Measurements from ENCODE around the gene CEP131.
"Not testable (repeated sequence)": the region's sequence is repeated elsewhere in the genome, so short reads cannot be mapped to it uniquely, and the experiment has no call there.

CEP131 gene

DNA sequence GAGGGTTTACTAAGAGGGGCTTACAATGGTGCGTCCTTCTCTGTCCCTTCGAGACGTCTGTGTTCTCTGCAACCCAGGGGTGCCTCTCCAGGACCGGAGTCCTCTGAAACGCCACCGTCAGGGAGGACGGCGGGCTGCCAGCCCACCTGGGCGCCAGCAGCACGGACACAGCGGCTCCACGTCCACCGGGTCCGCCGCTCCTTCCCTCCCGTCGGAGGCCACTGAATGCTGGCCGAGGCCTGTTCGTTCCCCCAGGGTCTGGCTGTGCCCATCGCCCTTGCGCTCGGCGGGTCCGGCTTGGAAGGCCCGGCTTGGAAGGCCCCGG is 15.7 kb upstream of the CEP131 start:
- no peak for DNase-seq

DNA sequence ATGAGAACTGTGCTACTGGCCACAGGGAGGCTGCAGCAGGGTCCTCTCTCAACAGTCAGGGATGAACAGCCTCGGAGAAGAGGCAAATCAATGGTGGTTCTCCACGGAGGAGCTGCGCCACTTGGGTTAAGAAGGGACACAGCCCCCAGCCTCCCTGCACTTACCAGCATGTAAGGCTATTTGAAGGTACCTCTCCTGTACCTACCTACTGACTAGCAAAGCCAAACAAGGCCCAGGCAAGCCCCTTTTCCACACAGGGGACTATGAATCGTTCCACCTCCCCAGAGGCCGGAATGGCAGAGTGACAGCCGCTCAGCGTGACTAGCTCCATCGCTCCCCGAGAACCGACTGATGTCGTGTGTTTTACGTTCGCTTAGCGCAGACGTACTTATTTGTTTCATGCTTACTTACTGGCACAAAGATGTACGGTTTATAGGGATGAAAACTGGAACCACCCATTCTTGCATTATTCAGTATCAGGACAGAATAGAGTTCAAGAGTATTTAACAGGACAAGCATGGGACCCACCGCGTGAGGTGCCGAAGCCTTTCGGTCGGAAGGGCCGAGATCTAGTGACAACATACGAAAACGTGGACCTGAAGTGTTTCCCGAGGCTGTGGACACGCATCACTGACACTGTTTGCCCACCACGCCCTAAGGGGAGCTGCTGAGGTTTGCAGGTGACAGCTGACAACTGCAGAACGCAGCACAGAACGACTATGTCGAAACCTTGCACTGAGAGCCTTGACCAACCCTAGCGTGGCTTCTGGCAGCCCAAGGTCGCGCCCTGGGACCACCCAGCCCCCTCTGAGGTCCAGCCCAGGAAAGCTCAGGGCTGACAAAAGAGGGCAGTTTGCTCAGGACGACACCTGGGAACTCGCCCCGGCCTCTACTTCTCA is 15.1 kb upstream of the CEP131 start:
- DNase-seq: no peak

DNA sequence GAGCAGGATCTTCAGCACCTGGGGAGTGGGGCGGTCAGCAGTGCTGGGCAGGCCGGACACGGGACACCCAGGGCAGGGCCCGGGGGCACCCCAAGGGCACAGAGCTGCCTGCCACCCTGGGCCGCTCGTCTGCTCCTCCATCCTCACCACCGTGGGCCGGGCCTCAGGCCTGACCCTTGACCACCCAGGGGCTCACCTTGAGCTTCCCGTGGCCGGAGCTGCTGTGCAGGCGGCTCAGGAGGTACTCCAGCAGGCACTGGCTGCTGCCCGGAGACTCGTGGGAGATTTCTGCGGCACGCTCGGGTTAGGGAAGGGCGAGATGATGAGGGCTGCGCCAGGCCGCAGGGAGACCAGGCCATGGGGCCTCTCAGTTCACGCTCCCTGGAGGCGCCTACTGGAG is 14.0 kb upstream of the CEP131 start:
- no peak for DNase-seq

- no peak for DNase-seq
Observed at GRCh38 chr17:81235822-81236740, 13.3 kb upstream of the CEP131 start.

DNA sequence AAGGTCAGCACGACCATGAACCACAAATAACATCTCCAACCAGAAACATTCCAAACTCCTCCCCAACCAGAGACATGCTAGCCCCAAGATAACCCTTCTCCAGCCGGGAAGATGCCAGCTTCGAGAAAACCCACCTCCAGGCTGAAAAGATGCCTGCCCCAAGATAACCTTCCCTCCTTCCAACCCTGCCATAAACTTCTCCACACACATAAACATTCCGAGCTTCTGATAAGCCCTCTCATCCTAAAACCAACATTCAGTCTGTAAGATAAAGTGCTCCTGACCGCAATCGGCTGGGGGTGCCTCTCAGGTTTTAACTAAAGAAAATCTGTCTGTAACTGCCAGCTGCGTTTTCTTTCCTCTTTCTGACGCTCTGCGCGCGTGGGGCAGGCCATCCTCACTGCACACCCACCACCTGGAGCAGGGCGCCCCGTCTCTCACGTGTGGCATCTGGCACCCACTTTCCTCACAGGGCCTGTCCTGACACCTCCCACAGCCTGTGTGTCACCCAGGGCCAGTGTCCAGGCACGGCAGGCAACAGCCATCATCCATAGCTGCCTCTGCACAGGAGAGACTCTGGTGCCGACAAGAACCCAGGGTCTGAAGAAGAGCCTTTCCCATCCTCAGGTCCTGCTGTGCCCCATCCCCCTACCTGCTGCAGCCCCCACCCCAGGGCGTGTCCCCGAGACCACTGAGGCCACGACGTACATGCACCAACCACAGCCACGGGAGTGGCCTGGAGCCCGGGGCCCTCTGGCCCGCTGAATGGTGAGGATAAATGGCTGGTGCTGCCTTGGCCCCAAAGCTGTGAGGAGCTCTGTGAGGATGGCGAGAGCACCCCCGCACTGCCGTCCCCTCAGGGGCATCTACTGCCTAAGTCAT is 12.4 kb upstream of the CEP131 start:
- no peak for DNase-seq

- no peak for DNase-seq
Observed at GRCh38 chr17:81234506-81234855, 11.7 kb upstream of the CEP131 start.

DNA sequence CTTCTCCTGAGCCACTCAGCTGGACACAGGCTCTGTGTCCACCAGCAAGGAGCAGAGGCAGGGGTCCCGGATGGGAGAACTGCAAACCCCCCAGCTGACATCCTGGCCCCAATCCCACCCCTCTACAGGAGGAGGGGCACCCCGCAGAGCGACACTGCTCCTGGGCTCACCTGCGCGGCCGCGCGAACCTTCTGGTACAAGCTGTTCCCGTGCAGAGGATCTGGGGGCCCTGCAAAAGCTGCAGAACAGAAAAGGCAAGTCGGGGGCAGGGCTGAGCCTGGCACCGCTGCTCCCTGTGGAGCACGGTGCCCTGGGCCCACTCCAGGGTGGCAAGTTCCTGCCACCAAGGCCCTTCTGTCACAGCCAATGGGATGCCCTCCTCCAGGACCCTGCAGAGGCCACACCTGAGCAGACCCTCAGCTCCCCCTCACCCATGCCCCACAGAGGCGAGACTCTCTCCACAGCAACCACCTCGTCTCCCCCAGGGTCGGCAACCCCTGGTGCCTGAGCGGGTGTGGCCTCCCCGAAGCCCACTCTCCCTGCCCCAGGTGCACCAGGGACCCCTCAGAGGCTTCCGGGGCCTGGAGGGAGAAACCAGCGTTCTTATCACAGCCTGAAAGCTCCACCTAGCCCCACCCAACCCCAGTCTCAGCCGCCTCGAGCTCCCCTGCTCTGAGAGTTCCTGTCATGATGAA is 11.2 kb upstream of the CEP131 start:
- no peak for DNase-seq

DNA sequence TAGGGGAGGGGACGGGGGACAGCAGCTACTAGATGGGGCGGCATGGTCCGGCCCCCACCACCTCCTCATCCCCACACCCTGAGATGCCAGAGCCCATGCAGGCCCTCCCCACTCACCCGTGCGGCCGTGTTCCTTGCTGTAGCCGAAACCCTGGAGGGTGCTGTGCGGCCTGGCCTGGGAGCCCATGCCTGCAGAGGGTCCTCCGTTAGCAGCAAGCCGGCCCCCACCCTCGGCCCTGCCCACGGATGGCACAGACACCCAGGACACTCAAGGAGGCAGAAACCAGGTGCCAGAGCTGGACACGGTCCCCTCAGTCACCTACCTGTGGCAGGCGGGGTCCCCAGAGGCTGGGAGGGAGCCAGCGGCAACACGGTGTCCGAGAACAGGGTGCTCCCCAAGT is 10.6 kb upstream of the CEP131 start:
- DNase-seq: no peak

GRCh38 chr17:81232616-81233241 is 10.0 kb upstream of the CEP131 start:
- no peak for DNase-seq

DNA sequence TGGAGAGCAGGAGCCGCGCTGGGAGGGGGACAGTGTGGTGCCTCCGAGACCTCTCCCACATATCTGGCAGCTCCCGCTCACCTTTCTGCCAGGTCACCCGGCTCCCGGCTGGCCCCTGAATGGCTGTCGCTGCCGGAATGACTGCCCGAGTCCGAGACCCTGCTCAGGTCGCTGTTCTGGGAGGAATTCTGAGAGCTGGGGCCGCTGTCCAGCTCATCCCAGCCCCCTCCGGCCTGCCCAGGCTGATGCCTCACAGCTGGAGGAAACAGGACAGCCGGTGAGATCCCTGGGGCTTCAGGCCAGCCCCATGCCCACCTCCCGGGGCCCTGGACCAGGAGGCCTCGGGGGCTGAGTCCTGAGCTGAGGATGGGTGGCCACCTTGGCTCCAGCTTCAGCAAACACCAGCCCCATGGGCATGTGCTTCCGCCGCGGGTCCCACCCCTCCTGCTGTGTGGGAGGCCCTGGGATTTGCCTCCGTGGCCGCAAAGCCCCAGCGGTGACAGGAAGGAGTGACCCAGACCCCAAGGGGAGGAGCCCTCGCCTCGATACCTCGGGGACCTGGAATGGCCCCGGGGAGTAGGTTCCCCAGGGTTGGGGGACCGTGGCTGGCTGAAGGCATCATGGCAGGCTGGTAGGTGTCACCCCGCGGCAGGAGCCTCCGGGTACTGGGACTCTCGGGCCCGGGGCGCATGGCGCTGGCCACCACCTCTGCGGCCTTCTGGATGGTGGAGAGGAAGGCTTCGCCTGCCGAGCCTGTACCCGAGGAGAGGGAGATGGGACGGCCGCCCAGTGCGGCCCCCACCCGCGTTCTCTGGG is 9.2 kb upstream of the CEP131 start:
- no peak for DNase-seq

DNA sequence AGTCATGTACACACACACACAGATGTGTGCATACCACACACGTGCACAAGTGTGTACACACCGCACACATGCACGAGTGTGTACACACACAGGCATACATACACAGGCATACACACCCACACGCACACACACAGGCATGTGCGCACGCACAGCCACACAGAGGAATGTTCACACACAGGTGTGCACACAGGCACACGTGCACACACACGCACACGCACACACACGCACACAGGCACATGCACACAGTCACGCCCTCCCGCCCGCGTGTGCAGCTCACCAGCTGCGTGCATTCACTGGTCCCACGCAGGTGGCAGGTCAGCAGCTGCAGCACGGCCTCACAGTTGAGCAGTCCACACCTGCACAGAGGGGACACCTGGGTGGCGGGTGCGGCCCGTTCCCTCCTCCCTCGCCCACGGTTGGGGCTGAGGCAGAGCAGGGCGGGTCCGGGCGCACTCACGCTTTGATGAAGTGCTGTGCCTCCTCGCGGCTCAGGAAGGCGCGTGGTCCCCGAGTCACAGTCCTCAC is 8.4 kb upstream of the CEP131 start:
- no peak for DNase-seq

DNA sequence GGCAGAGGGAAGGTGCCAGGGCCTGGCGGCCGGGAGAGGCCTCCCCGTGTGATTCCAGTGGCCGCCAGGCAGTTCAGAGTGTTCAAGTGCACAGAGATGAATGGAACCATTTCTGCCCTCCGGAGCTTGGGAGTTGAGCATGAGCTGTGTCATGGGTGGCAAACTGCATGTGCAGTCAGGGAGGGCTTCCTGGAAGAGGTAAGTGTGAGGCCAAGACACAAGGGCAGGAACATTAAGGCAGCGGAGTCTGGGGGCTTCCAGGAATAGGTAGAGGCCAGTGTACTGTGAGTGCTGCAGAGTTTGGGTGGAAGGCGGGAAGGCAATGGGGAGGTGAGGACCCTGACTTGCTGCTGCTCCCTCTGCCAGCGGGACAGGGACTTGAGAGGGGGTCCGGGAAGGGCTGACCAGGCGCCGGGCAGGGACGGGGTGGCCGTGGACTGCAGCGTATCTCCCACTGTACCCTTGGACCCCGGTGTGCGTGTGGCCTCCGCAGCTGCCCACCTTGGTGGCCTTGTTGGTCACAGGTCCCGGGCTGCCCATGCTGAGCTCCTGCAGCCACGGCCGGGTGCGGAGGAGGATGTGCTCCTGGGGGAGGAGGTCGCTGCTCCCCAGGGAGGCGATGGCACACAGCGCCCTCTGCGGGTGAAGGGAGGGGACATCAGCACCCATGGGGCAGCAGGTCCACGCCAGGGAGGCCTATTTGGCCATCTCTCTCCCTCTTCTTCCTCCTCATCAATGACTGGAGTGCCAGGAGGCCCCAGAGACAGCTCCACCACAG is 7.5 kb upstream of the CEP131 start:
- DNase-seq: no peak

GRCh38 chr17:81229666-81229920 is 6.8 kb upstream of the CEP131 start:
- no peak for DNase-seq

DNA sequence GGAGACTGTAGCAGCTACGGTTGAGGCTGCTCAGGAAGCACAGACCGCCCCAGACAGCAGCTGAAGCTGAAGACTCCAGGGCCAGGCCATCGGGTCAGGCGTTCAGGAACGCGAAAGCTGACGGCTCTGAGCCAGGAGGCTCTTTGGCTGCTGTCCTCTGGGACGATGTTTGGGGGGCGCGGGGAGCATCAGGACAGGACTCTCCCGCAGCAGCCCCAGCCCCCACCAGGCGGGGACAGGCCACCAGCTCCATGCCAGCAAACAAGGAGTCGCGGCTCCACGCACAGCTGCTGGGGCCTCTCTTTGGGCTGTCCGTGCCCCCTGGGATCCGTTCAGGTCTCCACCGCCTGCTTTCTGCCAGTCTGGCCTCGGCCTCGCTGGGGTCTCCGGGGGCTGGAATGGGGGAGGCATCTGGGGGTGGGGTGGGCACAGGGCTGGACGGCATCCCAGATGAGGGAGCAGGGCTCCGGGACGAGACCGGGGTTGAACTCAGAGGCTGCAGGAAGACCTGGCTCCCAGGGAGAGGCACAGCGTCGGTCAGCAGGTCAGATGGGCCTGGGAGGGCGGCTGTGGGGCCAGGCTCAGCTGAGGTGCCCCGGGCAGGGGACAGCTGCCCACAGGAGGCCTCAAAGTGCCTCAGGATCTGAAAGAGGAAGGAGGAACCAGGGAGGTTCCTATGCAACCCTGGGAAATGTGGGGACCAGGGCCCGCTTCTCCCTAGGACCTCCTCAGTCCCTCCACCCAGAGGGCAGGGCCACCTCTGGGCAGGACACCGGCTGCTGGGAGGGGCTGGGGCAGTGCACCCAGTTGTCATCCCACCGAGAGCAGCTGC is 6.3 kb upstream of the CEP131 start:
- no peak for DNase-seq

- DNase-seq: no peak
Observed at GRCh38 chr17:81228420-81228819, 5.7 kb upstream of the CEP131 start.

DNA sequence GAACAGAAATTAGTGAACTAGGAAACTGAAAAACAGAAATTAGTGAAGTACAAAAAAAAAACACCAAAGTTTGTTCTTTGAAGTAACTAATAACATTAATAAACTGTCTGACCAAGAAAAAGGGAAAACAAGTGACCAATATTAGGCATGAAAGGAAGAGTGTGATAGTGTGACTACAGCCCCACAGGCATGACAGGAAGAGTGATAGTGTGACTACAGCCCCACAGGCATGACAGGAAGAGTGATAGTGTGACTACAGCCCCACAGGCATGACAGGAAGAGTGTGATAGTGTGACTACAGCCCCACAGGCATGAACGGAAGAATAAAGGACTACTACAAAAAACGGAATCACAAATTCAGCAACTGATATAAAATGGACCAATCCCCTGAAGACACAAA is 4.9 kb upstream of the CEP131 start:
- not testable (repeated sequence) for DNase-seq

DNA sequence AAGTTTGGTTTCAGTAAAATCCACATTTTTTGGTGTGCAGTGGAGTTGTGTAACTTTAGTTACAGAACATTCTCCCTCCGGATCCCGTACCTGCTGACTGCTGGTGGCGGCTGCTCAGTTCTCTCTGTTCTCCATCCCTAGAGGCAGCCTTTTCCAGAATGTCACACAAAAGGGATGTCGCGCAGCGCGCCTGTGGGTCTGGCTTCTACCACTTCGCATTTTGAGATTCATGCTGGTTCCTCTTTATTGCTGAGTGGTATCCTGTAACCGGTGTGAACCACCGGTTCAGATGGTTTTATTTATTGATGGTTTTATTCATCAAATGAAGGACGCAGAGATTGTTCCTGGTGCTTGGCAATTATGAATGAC is 981 bp upstream of the CEP131 start:
- no peak for DNase-seq

DNA sequence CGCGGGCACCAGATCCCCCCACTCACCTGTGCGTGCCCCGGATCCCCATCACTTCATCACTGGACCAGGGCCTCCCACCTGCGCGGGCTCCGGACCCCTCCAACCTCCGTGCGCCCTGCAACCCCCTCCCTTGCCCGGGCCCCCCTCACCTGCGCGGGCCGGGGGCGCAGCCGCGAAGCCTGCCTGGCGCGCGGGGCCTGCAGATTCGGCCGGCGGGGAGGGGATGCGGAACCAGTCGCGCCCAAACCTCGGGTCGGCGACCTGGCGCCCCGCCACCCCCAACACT is 202 bp downstream of the CEP131 start:
- DNase-seq: no peak

GRCh38 chr17:81221842-81222619 is 734 bp downstream of the CEP131 start:
- no peak for DNase-seq
